Myocyte (in vitro differentiated cells): Measurements from ENCODE around the gene PSG1. TPM values are rescaled to one million over a fixed set of nuclear protein-coding genes. Genes with fewer than 3 reads are reported as not detected.
A peak's percentile ranks its signal among the peaks of the same experiment; 100 is the strongest.
"Not testable (repeated sequence)": the region's sequence is repeated elsewhere in the genome, so short reads cannot be mapped to it uniquely, and the experiment has no call there.

Experiments
- DNase-seq: peaks from one replicate; pipeline ENCODE4 v3.0.0-alpha.2; 2012; ENCODE audit warnings: low read depth
- polyA plus RNA-seq: library from polyadenylated mRNA; unstranded; fragments of >200 nt; gene quantifications from one replicate; pipeline ENCODE4 v1.2.1, GENCODE V29; 2012; ENCODE audit warnings: missing spikeins
- total RNA-seq: library from RNA; depleted of rRNA; stranded (reverse); fragments of >200 nt; gene quantifications from 2 replicates; pipeline ENCODE4 v1.2.3, GENCODE V29; 2014

Gene PSG1
- total RNA-seq, result 4.7 and 16.3 TPM in 2 replicates
- 2.3 TPM for polyA plus RNA-seq

- no peak for DNase-seq
Observed at GRCh38 chr19:42879613-42880012, at the start of gene PSG1. Gene PSG1, minus strand, starts transcription at chr19:42879713. Its CDS starts 132 bp downstream, at chr19:42879581.

DNA sequence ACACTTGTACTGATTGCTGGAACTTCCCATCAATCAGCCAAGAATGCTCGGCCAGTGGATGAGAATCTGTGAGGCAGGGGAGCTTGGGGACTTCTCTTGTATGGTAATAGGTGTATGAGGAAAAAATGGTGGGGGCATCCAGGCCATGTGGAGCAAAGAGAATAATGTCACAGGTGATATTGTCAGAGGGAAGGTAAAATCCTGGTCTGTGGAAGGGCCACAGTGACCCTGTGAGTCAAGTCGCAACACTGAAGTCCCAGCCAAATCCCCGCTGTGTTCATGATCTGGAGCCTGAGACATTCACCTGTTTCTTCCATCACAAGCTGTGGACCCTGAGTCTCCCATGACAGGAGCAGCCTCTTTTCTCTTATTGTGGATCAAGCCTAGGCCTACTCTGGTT is 49.4 kb upstream of the PSG1 start:
- no peak for DNase-seq

DNA sequence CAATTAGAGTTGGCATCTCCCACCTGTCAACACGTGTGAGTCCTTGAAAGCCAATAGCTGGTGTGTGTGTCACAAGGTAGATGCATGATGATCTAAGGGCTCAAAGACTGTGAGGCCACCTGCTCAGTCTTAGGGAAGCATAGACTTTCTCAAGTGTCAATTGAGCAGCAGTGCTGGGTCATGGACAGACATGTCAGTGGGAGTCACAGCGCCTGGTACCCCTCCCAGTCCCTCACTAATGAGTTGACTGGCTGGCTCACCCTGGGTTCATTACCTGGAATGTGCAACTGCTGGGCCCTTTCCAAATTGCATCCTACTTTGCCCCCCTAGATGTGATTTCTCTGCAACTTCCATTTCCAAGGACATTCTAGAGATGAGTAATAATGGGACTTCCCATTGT is 47.3 kb upstream of the PSG1 start:
- no peak for DNase-seq

GRCh38 chr19:42923106-42923505 is 43.6 kb upstream of the PSG1 start:
- DNase-seq, result peak; percentile 64

- not testable (repeated sequence) for DNase-seq
Observed at GRCh38 chr19:42920971-42921370, 41.5 kb upstream of the PSG1 start.

- no peak for DNase-seq
Observed at GRCh38 chr19:42919757-42920079, 40.2 kb upstream of the PSG1 start.

DNA sequence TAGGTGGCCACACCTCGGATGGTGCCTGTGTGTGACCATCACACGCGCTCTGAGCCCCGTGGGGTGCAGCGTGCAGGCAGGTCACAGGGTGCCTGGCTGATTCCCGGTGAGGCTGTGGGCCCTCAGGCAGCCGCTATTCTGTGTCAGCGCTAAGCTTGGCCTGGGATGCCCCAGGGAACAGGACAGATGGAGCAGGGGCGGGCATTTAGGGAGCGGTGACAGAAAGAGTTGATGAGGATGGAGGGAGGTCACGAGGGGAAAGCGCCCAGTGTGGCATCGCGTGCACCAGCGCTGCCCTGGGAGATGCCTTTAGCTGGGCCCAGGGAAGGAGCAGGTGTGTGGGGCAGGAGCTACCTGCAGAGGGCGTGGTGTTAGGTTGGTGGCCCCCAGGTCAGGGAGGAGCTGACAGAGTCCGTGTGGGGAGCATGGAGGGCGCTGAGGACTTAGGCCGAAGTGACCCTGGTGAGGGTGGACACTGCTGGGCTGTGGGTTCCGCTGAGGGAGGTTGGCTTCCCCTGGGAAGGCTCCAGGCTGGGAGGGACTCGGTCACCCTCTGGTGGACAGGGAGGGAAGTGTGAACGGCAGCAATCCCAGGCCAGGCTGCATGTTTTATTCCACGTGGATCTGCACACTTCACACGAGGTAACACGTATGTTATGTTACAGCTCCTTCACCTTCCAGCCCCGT is 39.7 kb upstream of the PSG1 start:
- DNase-seq, result not testable (repeated sequence)

DNA sequence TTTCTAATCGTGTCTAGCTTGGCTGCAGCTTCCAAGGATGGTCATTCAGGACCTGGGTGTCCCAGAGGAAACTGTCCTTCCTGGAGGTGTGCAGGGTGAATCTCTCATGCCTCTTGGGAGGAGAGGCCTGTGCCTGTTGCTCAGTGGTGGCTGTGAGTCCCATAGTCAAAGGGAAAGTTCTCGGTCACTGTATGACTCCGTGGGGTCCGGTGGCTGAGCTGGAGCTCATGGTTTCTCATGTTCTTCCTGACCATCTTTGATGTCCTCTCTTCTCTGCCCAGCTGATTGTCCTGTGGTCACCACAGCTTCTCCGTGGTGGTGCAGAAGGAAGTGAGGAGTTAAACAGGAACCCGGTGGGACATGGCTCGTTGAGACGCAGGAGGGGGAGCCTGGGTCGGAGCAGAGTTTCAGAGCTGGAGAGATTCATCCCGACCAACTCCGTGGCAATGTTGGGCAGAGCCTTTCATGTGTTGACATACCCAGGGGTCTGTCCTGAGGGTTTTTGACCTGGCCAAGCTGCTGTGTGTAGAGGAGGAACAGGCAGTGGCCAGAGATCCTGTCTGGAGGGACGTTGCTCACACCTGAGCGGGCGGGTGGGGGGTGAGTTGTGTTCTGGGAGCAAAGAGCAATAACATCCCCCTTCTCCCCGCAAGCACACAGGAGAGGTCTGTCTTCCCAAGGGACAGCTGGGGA is 39.0 kb upstream of the PSG1 start:
- DNase-seq, result not testable (repeated sequence)

DNA sequence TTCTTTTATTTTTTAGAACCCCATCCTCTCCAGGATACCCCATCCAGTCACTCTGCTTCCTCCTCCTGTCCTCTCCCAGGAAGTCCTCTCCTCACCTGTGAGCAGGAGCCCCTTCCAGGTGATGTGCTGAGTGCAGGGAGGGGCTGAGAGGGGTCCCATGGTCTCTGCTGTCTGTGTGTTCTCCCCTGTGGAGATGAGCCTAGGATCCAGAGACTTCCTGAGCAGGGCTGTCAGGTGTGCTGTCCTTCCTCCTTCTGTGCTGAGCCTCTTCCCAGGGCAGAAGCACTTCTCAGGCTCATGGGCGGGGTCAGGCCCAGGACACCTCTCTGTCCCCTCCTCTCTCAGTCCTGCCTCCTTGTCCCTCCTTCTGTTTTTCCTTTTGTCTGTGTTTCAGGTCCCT is 38.1 kb upstream of the PSG1 start, which contains the start of gene PSG6:
Gene PSG6, minus strand, starts transcription at position 261 of the 400 bp plus-strand sequence. Its CDS starts 102 bp downstream, at position 159.
- DNase-seq, result not testable (repeated sequence)

- not testable (repeated sequence) for DNase-seq
Observed at GRCh38 chr19:42916931-42917330, 37.4 kb upstream of the PSG1 start.

GRCh38 chr19:42913516-42913915 is 34.0 kb upstream of the PSG1 start:
- not testable (repeated sequence) for DNase-seq

GRCh38 chr19:42912941-42913340 is 33.4 kb upstream of the PSG1 start:
- DNase-seq, result not testable (repeated sequence)

- DNase-seq, result not testable (repeated sequence)
Observed at GRCh38 chr19:42911731-42912130, 32.2 kb upstream of the PSG1 start.

DNA sequence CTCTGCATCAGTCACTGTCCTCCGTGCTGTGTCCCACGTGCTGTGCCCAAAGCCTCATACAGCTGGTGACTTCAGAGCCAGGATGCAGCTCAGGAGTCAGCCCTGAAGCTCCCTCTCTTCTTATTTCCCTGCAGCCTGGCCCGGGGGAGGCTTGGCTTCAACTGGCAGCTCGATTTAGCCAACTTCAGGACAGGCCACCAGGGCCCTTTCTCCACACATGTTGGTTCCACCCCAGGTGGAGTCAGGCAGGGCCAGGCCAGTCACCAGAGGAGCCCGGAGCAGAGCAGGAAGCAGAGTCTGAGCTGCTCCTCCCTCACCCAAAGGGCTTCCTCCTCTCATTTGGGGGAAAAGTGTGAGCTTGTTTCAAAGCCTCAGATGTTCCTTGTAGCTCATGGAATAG is 26.6 kb upstream of the PSG1 start:
- not testable (repeated sequence) for DNase-seq

- DNase-seq, result not testable (repeated sequence)
Observed at GRCh38 chr19:42900561-42900960, 21.0 kb upstream of the PSG1 start.

DNA sequence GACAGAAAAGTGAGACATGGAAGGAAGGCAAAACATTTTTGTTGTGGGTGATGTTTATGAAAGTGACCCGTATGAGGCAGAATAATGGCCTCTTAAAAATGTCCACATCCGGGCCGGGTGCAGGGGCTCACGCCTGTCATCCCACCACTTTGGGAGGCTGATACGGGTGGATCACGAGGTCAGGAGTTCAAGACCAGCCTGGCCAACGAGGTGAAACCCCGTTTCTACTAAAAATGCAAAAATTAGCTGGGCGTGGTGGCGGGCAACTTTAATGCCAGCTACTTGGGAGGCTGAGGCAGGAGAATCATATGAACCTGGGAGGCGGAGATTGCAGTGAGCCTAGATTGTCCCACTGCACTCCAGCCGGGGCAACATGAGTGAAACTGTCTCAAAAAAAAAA is 20.2 kb upstream of the PSG1 start:
- DNase-seq, result not testable (repeated sequence)

GRCh38 chr19:42899110-42899509 is 19.6 kb upstream of the PSG1 start:
- not testable (repeated sequence) for DNase-seq

DNA sequence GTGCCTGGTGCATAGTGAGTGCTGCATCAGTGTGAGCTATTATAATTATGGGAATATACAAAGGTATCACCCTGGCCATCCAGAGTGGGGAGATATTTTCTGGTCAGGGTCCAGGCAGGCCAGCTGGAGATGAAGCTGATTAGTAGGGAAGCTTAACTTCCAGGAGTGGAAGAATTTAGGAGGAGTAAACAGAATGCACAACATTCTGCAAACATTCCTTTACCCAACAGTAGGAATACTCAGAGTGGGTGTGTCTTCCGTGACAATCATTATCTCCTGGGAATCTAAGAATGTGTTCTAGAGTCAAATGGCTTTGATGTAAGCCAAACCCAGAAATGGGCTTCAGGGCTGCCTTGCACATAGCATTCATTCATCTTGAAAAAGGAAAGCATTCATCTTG is 19.1 kb upstream of the PSG1 start:
- DNase-seq, result not testable (repeated sequence)

- not testable (repeated sequence) for DNase-seq
Observed at GRCh38 chr19:42897729-42898128, 18.2 kb upstream of the PSG1 start.

DNA sequence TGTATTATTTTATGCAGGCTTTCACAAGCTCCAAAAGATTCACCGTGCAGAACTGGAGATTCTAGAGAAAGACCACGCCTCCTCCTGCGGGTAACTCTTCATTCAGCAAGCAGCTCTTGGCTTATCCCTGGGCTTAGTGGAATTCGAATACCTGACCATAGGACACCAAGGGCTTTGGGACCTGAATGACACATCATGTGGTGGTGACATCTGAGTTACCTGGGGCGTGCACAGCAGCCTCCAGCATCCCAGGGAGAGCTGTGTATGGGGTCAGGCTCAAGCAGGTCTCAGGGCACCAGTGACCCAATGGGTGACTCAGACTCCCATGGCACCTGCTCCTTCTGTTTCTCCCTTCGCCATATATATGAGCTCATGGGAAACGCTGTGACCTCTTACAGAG is 10.9 kb upstream of the PSG1 start:
- DNase-seq, result not testable (repeated sequence)

DNA sequence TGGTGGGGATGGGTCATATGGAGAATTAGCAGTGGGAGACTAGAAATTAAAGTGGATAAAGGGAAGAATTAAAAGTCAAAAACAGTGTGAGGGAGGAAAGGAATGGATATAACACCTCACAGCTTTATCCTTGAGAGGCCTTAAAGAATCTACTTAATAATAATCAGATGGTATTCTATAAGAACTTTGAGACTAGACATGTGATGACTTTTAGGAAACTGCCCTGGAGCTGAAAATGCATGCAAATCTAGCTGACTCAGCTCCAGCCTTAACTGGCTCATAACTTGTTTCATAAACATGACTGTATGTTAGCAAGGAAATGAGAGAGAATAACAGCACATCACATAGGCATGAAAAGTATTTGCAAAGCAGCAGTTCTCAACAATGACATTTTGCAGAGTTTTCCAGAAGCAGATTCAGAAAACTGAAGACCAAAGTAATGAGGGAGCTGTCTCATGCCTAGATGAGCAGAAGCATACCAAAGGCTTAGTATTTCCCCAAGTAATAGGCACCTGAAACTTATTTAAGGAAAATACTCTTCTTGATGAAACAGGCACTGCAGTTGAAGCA is 8.4 kb upstream of the PSG1 start:
- DNase-seq, result not testable (repeated sequence)

DNA sequence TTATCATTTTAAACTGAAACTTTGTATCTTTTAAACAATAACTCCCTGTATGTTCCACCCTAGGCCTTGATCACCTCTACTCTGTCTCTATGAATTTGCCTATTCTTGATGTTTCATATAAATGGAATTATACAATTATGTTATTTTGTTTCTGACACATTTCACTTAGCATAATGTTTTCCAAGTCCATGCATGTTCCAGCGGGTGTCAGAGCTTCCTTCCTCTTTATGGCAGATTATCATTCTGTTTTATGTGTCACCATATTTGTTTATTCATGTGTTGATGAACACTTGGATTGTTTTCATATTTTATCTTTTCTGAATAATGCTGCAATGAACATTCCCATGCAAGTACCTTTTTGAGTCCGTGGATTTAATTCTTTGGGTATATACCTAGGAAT is 3.2 kb upstream of the PSG1 start:
- DNase-seq, result not testable (repeated sequence)
